Mesenteric fat pad (tissue), 1 donor: ENCODE measurements around the gene RANBP3L. TPM values are rescaled to one million over a fixed set of nuclear protein-coding genes. Genes with fewer than 3 reads are reported as not detected.

Experiments used
- DNase-seq: peaks from one replicate; pipeline ENCODE4 v3.0.0-alpha.2; 2020; ENCODE audit warnings: low spot score
- total RNA-seq: library from RNA; stranded (reverse); fragmentation: NEBNext Ultra II Directional; extraction: Animal tissue kit (Norgen Biotek cat#: 25700); gene quantifications from one replicate; pipeline ENCODE4 v1.2.1, GENCODE V29; 2021
- donor health status: DM: yes; HTN: yes; CAD: no.

The RANBP3L gene
- total RNA-seq, 1 donor from 2014 or later = not detected

GRCh38 chr5:36244076-36244475, 57.6 kb downstream of the RANBP3L start:
- no peak for DNase-seq

- DNase-seq = no peak
Observed at GRCh38 chr5:36243653-36244052, 58.0 kb downstream of the RANBP3L start.

- DNase-seq = no peak
Observed at GRCh38 chr5:36242534-36243485, 58.9 kb downstream of the RANBP3L start.

- DNase-seq = peak; percentile 98
Observed at GRCh38 chr5:36241631-36242533, 59.8 kb downstream of the RANBP3L start, which contains the start of gene NADK2. TSS of gene NADK2 (minus strand) at chr5:36241925. CDS start at chr5:36241798, 127 bp downstream.

- peak; percentile 92 for DNase-seq
Observed at GRCh38 chr5:36240779-36241630, 60.7 kb downstream of the RANBP3L start.

GRCh38 chr5:36239370-36240293, 62.1 kb downstream of the RANBP3L start:
- DNase-seq = no peak

- no peak for DNase-seq
Observed at GRCh38 chr5:36238502-36239295, 63.0 kb downstream of the RANBP3L start.

- DNase-seq = no peak
Observed at GRCh38 chr5:36237751-36238150, 64.0 kb downstream of the RANBP3L start.

GRCh38 chr5:36236801-36237200, 64.9 kb downstream of the RANBP3L start:
- no peak for DNase-seq

GRCh38 chr5:36232533-36232932, 69.2 kb downstream of the RANBP3L start:
- no peak for DNase-seq

GRCh38 chr5:36230151-36230790, 71.4 kb downstream of the RANBP3L start:
- DNase-seq = no peak

GRCh38 chr5:36228505-36228904, 73.2 kb downstream of the RANBP3L start:
- no peak for DNase-seq

GRCh38 chr5:36227046-36227445, 74.7 kb downstream of the RANBP3L start:
- DNase-seq = no peak

GRCh38 chr5:36222620-36223019, 79.1 kb downstream of the RANBP3L start:
- DNase-seq = no peak

- DNase-seq = no peak
Observed at GRCh38 chr5:36217988-36218387, 83.7 kb downstream of the RANBP3L start.

- DNase-seq = no peak
Observed at GRCh38 chr5:36217567-36217966, 84.1 kb downstream of the RANBP3L start.

- DNase-seq = no peak
Observed at GRCh38 chr5:36215910-36216309, 85.8 kb downstream of the RANBP3L start.

- DNase-seq = no peak
Observed at GRCh38 chr5:36214436-36214835, 87.3 kb downstream of the RANBP3L start.
